ENCODE measurements around the gene VSIG4.
"Not testable (repeated sequence)": the region's sequence is repeated elsewhere in the genome, so short reads cannot be mapped to it uniquely, and the experiment has no call there.

Gene VSIG4

DNA sequence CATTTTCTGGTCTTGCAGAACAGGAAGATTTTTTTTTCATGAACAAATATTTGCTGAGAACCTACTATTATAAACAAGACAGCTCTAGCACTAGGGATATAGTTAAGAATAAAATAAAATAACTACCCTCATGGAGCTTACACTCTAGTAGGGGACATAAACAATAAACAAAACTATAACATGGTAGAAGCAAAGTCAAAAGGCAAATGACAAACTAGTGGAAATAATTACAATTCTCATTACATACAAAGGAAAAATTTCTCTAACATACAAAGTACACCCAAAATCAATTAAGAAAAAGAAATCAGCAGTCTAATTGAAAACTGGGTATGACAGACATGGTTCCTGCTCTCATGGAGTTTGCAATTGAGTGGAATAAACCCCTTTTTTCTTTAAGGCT is 32.0 kb downstream of the VSIG4 start:
- no peak for DNase-seq

DNA sequence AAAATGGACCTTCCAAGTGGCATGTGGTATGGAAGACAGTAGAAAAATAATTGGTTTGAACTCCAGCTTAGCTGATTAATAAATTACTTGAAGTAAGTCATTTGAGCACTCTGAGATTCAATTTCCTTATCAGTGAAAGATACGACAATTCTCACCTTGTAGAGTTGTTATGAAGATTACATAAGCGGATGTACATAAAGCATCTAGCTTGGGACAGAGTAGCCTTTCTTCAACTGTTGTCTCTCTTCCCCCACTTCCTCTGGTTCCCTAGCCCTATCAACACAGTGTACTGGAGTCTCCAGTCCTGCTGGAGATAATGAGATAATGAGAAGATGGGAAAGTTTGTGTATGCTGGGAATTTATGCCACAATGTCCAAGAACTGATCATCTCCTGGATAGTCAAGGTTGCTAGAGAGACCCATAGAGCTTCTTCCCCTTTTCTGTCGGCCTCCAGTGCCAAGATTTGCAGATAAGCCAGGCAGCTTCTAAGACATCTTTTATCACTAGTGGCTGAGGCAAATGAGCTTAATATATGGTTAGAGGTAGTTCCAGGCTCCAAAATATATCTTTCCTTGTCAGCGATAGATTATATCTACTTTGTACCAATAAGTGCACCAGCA is 33.9 kb downstream of the VSIG4 start:
- no peak for DNase-seq

DNA sequence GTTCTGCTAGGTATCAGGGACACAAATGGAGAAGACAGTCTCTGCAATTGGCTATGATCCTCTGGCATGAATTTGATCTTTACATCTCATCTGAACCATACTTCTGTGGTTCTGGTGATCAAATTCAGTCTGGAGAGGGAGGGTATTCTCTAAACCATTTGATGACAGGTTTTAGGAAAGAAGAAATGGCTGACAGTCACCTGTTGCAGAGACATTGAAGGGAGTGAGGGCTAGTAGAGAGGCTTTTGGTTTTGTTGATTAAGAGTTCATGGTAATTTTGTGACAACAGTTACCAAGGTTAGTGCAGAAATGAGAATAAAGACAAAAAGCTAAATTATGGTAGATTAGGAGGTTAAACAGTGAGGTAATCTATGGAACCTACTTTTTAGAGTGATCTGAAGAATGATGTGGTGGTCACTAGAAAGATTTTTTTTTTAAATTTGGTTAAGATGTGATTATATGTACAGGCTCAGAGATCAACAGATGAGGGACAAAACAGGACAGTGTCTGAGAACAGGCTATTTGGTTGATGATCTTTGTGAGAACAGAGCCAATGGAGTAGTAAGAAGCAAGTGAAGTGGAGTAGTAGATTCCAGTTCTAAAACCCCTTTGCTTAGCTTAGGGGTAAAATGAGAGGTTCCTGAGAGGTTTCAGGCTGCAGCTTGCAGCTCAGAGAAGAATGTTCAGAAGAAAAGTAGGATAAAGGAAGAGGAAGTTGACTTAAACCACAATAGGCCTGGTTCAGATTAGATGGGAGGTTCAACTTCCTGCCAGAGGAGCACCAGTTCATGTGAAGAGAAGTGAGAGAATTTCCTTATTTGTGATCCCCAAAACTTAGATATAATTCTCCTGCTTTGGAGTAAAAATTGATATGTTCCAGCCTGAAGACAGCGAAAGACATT is 34.7 kb downstream of the VSIG4 start:
- no peak for DNase-seq

DNA sequence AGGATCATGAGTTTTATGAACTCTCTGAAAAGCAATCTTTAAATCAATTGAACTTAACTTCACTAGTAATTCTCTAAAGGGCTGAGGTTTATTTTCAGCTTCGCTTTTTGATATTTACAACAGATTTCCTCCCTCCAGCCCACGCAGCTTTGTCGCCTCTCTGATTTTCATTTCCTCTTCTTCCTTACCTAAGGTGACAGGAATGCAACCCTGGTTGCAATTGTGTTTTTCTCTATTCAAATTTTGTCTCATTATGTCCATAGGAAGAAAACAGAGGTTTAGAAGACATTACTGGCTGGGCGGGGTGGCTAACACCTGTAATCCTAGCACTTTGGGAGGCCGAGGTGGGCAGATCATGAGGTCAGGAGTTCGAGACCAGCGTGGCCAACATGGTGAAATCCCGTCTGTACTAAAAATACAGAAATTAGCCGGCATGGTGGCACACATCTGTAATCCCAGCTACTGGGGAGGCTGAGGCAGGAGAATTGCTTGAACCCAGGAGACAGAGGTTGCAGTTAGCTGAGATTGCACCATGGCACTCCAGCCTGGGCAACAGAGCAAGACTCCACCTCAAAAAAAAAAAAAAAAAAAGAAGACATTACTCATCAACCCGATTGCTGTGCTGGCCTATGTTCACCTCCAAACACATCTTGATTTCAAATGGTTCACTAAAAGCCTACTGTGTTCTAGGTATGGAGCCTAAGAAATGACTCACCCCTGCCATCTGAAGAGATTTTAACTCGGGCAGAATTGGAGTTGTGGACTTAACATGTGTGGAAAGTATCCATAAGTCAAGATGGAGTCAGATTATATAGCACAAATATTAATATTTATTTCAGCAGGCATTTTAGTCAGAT is 36.8 kb downstream of the VSIG4 start:
- DNase-seq = no peak

DNA sequence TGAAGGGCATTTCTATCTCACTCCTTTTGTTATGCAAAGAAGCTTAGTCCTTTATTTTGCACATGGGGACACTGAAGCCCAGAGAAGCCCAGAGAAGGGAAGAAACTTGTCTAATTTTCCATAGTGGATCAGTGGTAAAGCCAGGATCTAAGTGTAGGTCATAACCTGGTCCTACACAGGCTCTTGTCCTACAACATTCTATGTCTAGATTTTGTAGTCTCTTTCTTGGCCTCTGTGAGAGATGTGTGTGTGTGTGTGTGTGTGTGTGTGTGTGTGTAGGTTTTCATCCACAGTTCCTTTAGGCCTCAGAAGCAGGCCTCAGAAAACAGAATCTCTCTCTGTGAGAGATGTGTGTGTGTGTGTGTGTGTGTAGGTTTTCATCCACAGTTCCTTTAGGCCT is 38.3 kb downstream of the VSIG4 start:
- DNase-seq = no peak

DNA sequence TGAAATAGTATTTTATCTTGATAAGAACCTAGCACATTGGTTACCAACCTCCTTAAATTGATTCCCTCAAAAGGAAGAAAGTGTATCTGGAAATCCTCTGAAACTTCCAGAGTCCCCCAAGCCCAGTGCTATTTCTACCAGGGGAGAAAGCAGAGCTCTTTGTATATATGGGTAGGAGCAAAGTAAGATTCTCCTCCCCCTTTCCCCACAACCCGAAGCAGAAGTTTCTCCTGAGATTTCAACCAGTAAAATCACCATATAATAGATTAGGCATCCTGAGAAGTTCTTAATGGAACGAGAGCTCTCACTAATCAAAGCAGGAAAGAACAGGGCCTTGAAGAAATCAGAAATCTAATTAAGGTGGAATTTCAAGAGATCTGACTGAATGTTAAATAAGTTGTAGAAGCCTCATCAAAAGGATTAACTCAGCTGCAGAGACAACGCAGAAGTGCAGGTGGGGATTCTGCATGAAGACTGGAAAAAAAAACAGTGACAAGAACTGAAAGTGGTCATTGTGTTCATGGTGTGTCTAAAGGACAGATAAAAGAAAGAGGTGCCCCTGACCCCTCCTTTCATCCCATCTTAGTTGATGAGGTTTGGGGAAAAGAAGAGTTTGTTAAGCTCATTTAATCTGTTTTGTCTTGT is 39.1 kb downstream of the VSIG4 start:
- no peak for DNase-seq

DNA sequence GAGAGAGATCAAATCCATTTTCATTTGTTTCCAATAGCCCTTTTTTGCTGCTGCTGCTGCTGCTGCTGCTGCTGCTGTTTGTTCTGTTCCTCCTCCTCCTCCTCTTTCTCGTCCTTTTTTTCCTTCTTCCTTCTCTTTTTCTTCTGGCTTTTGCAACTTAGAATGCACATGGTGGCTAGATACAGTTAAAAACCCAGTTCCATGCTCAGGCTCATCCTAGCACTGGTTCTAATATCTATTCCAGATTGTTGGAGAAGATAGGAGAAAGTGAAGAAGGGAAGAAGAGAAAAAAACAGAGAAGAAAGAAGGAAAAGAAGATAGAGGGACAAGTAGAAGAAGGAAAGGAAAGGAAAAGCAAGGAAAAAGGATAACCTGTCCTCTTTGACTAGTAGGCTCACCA is 39.7 kb downstream of the VSIG4 start:
- no peak for DNase-seq

DNA sequence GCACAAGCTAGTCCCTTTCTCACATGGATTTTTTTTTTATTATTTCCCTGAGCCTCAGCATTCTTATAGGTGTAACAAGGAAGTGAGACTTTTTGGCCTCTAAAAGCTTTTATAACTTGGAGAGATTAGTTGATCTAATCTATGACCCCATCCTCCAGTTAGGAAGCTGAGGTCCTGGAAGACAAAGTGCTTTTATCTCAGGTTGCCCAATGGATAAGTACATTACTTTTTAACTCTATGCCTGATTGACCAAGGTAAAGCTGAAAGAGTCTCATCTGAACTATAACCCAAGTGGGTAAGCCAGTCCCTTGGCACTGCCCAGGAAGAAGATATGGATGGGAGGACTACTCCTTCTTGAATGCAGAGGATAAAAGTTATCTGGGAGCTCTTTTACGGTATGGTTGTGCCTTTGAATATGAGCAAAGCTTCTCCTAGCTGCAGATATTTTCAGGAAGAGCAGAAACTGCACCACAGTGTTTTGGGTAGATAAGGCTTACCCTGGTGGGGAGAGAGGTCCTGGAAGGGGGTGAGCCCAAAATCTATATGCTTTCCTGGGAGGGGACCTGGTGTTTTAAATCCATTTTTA is 40.2 kb downstream of the VSIG4 start:
- no peak for DNase-seq

DNA sequence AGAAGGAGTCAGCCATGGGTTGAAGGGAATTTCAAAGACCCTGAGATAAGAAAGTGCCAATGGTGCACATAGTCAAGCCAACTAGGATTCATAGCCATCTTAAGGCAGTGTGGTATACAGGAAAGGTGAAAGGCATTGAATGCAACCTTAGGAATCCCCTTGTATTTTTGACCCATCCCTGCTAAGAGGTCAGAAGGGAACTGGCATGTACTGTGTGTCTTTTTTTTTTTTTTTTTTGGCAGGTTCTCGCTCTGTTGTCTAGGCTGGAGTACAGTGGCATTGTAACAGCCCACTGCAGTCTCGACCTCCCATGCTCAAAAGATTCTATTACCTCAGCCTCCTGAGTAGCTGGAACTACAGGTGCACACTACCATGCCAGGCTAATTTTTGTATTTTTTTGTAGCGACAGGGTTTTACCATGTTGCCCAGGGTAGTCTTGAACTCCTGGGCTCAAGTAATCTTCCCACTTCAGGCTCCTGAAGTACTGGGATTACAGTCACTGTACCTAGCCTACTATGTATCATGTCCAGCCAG is 40.8 kb downstream of the VSIG4 start:
- no peak for DNase-seq

DNA sequence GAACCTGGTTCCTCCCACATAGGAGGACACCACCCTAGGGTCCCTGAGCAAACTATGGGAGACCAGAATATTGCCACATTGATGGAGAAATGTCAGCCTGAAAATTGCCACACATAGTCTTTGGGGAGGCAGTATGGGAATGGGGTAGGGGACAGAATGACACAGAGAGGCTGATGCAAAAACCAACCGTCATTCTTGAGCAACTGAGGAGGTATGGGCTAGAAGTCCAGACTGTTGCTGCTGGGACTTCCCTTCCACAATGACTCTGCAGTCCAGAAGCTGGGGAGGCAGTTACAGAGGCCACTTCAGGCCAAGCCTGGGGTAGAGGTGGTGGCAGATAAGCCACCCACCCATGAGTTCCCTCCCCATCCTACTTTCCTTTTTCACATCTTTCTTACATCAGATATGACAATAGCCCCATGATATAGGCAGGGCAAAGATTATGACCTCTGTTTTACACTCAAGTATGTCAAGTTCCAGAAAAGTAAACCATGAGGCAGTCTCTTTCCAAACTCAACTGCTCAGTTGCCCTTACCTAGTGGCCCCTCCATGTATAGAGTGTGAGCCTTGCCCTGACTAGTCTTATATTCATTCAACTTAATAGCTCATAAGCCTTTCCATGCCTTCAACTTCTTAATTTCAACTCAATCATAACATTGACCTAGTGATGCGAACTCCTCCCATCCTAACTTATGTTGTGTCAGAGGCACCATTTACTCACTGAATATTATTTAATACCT is 41.7 kb downstream of the VSIG4 start:
- DNase-seq = no peak

DNA sequence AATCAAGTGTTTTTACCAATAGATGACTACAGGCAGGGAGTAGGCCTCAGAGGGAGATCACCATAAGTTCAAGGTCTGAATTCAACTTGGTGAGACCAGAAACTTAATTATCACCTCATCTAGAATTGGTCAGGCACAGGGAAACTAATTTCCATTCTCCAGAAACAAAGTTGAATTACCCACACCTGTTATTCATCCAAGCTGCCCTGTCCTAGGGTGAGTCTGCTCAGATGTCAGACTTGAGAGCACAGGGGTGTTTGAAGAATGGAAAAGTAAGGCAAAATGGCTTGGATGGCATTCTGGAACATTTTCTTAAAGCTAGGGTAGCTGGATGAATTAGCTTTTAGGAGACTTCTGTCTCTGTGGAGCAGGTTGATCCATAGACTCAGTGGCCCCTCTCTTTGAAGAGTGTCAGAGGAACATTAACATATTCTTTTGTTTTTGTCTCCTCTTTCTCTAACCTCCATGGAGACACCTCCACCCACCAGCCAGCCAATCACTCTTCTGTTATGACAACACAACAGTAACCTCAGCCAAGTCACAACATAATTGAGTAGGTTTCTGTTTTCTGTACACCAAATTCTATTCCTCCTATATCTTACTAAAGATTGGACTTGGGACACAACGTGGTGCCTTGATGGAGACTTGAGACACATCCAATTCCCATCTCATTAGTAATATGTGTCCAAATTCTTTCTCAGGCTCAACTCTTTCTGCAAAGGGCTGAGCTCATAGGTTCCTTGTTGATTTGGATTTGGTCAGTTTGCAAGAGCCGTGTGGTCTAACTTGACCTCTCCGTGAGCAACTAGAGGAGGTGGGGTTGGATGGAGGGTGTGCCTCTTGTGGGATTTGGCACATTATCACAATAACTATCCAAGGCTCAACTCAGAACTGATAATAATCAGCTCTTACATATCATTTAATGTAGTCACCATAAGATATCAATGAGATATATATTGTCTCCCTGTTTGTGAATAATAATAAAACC is 45.1 kb downstream of the VSIG4 start:
- DNase-seq = no peak

DNA sequence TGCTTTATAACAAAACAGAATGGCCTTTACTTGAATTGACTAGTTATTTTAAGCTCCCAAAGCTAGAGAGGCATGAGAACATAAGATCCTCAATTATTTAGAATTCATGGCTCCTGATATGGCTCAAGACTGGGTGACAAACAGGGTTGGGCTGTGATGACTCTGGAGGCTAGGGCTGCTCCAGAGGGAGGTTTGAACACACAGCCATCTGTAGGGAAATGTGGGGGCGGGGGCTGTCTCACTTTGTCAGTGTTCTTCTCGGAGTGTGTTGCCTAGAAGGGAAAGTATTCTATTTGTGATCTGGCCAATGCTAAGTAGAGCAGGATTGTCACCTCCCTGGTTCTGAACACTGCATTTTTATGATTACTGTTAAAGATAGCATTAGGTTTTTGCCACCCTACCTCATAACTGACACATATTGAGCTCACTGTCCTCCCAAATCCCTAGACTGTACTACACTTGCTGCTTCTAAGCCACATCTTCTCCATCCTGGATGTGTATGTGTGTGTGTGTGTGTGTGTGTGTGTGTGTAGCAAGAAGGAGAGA is 45.9 kb downstream of the VSIG4 start:
- no peak for DNase-seq

DNA sequence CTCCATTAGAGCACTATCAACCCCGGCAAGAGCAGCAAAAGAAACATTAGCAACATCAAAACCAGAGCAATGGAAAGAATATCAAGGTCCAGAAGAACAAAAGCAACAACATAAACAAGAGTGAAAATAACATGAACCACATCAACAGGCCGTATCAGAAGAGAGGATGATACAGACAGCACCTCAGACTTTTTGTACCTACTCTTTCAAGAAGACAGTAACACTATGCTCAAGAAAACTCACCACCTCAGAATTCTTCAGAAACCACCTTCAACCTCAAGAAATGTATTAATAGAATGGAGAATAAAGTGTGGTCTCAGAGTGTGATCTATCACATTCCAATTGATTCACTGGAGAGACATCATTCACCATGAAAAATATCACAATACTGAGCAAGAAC is 46.5 kb downstream of the VSIG4 start:
- DNase-seq = no peak

DNA sequence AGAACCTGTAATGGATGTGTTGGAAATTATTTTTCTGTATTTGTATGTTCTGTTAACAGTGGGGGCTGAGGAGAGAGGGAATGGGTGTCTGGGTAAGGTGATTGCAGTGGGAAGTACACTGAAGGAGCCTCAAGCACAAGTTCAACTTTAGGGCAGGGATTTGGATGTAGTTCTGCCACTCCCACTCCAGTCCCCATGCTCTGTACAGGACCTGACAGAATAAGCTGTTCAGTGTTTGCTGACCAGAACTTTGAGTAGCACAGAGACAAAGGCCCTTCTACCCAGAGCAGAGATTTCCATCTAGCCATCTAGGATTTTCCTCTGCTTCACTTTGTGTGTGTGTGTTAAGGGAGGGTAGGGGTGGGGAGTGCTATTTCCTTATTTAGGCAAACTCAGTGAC is 49.2 kb downstream of the VSIG4 start:
- DNase-seq = no peak

DNA sequence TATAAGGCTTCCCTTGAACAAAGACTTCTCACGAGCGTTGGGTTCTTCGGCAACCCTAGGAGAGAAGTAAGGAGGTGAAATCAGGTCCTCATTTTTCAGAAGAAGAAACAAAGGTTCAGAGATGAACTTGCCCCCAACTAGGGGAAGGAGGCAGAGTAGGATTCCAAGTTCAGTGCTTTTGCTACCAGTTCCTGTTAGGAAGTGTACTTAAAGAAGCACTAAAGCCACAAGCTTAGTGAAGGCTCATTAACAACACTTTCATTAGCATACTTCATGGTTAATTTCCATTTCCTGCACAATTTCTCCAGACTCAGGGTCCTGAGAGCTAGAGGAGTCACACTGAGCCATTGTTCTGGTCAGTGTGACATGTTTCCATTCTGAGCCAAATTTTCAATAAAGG is 52.1 kb downstream of the VSIG4 start:
- no peak for DNase-seq

DNA sequence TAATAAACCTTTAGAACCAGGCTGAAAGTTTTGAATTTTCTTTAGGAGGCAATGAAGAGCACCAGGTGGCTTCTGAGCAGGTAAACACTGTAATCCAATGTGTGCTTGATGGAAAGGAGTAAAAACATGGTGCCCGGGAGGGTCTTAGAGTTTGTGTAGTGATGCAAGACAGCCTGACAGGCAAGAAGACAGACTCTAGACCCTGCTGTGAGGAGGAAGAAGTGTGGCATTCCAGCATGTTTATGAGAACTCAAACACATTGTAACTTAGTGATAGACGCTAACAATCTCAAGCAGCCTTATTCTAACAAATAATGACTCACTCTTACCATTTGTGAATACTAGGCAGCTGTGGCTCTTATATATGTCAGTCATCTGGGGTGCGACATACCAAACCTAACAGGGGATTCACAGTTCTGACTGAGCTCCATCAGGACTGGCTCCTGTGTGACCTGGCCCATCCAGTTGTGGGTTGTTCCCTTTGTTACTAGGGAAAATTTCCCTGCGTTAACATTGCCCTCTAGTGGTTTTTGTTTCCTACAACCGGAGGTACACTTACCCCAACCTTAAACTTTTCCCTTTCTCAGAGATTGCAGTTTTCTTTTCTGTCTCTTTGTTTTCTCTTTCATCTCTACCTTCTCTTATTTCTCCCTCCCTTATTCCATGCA is 53.8 kb downstream of the VSIG4 start:
- DNase-seq = peak in 1 of 3 experiments; percentile 46

DNA sequence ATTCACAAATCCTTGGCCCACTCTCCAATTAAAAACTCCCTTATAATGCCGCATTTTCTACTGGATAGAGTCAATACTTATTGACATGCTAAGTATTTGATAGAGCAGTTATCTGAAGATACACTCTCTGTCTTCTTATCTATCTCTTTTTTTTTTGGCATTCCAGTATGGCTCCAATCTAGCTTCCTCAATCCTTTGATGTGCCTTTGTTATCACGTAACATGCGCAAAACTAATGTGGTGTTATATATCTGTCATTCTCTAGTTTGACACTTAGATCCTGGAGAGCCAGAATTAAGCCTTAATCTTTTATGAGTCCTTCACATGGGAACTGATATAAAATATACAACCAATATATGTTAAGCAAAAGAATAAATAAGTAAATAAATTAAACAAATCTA is 54.7 kb downstream of the VSIG4 start:
- no peak for DNase-seq

DNA sequence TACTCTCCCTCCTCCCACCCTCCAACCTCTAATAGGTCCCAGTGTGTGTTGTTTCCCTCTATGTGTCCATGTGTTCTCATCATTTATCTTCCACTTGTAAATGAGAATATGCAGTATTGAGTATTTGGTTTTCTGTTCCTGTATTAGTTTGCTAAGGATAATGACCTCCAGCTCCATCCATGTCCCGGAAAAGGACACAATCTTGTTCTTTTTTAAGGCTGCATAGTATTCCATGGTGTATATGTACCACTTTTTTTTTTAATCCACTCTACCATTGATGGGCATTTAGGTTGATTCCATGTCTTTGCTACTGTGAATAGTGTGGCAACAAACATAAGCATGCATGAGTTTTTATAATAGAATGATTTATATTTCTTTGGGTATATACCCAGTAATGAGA is 62.7 kb downstream of the VSIG4 start:
- DNase-seq = not testable (repeated sequence)

DNA sequence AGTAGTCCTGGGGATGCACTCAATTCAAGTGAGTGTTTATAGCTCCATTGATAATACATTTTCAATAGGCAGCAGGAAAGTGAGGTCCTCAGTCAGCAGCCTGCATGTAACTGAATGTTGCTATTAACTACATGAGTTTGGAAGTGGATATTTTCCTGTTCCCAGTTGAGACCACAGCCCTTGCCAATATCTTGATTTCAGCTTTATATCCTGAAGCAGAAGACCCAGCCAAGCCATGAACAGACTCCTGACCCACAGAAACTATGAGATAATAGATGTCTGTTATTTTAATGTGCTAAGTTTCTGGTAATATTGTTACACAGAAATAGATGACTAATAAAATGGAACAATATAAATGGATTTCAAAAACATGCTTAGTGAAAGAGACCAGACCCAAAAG is 63.7 kb downstream of the VSIG4 start:
- DNase-seq = no peak
